HCT116 (cell line): Measurements from ENCODE around the gene ALK.

Source experiments
- CEBPB ChIP-seq: IDR thresholded peaks from 2 replicates; pipeline ENCODE4 v1.6.1; 2012; ENCODE audit warnings: low read depth
- CTCF ChIP-seq, 3 experiments: fragments of 200-600 bp in 1 of 3; sonication (generic) in 1 of 3; IDR thresholded peaks in 2 of 3; conservative IDR thresholded peaks in 1 of 3; 2 replicates each; pipeline ENCODE4 v1.5.1; 2012 to 2017; ENCODE audit warnings: low read depth in 2 of 3, low read length in 2 of 3, antibody characterized with exemption in 1 of 3, borderline replicate concordance in 1 of 3, control low read depth in 1 of 3, mild to moderate bottlenecking in 1 of 3, mixed read lengths in 1 of 3, mixed run types in 1 of 3, moderate library complexity in 1 of 3; ENCODE audit not compliant: insufficient read depth in 1 of 3
- EZH2 ChIP-seq: fragments of 200-600 bp; sonication (generic); IDR thresholded peaks from 2 replicates; pipeline ENCODE4 v1.6.1; 2017; ENCODE audit warnings: antibody characterized with exemption, mixed run types
- EZH2phosphoT487 ChIP-seq: fragments of 200-600 bp; IDR thresholded peaks from 2 replicates; pipeline ENCODE4 v1.6.1; 2018; ENCODE audit warnings: antibody characterized with exemption, borderline replicate concordance
- FOSL1 ChIP-seq: IDR thresholded peaks from 2 replicates; pipeline ENCODE4 v1.6.1; 2012; ENCODE audit warnings: low read depth
- JUND ChIP-seq: IDR thresholded peaks from 2 replicates; pipeline ENCODE4 v1.6.1; 2012
- POLR2A ChIP-seq: IDR thresholded peaks from 2 replicates; pipeline ENCODE4 v1.7.0; 2011; ENCODE audit warnings: borderline replicate concordance; ENCODE audit not compliant: insufficient read depth, insufficient read length; ENCODE audit errors: extremely low read depth
- POLR2AphosphoS5 ChIP-seq: IDR thresholded peaks from 2 replicates; pipeline ENCODE4 v1.6.1; 2011; ENCODE audit warnings: mild to moderate bottlenecking, low read depth, low read length, moderate library complexity
- SP1 ChIP-seq: IDR thresholded peaks from 2 replicates; pipeline ENCODE4 v1.6.1; 2012; ENCODE audit warnings: low read depth
- SRF ChIP-seq: IDR thresholded peaks from 2 replicates; pipeline ENCODE4 v1.6.1; 2012; ENCODE audit warnings: low read depth
- TCF7L2 ChIP-seq: IDR thresholded peaks from 2 replicates; pipeline ENCODE4 v1.7.0; 2011; ENCODE audit warnings: borderline replicate concordance, inconsistent platforms; ENCODE audit not compliant: insufficient read depth, insufficient read length; ENCODE audit errors: extremely low read depth
- YY1 ChIP-seq: IDR thresholded peaks from 2 replicates; pipeline ENCODE4 v1.6.1; 2011; ENCODE audit warnings: low read length, low read depth, moderate library complexity, mild to moderate bottlenecking; ENCODE audit not compliant: insufficient replicate concordance; ENCODE audit errors: extremely low read depth

- TF ChIP-seq SRF (no peak), FOSL1 (no peak), CTCF (IDR thresholded peaks at IDR 0.05 in 2 of 3, conservative IDR thresholded peaks at IDR 0.05 in 1 of 3; ENCODE audit: borderline replicate concordance in 1 of 3, insufficient read depth in 1 of 3, low read depth in 2 of 3, low read length in 2 of 3) (no peak), EZH2 (no peak), YY1 (no peak), CEBPB (no peak), JUND (no peak), POLR2A (no peak), POLR2AphosphoS5 (no peak), EZH2phosphoT487 (no peak), TCF7L2 (no peak), SP1 (no peak)
Measured at GRCh38 chr2:29215739-29216608, 705.4 kb downstream of the ALK start.
